Vagina (tissue), 2 donors: Measurements from ENCODE around the gene ANXA11. TPM values are rescaled to one million over a fixed set of nuclear protein-coding genes. Genes with fewer than 3 reads are reported as not detected.
"Not testable (repeated sequence)": the region's sequence is repeated elsewhere in the genome, so short reads cannot be mapped to it uniquely, and the experiment has no call there.

Experiments used
- DNase-seq, 2 donors: peaks; one replicate each; pipeline ENCODE4 v3.0.0-alpha.2; 2017; ENCODE audit errors: extremely low spot score in 2 of 2
- H3K27ac ChIP-seq: fragments of 200-600 bp; sonication (generic); one replicate; pipeline ENCODE4 v1.5.1; 2019
- H3K27me3 ChIP-seq: fragments of 200-600 bp; sonication (generic); one replicate; pipeline ENCODE4 v1.5.1; 2019
- H3K36me3 ChIP-seq, 2 donors: fragments of 200-600 bp; sonication (generic); one replicate each; pipeline ENCODE4 v1.5.1; 2017 to 2019
- H3K4me1 ChIP-seq: fragments of 200-600 bp; sonication (generic); one replicate; pipeline ENCODE4 v1.5.1; 2019
- H3K4me3 ChIP-seq, 2 donors: fragments of 200-600 bp; sonication (generic); 1 replicate in 1 of 2; 2 replicates in 1 of 2; pipeline ENCODE4 v1.5.1; 2016 to 2019
- H3K9me3 ChIP-seq: fragments of 200-600 bp; sonication (generic); one replicate; pipeline ENCODE4 v1.5.1; 2019
- CTCF ChIP-seq, 3 experiments: fragments of 450-650 bp in 2 of 3; fragments of 200-600 bp in 1 of 3; sonication (generic) in 1 of 3; IDR thresholded peaks; one replicate each; pipeline ENCODE4 v1.5.1; 2017 to 2019; ENCODE audit warnings: antibody characterized with exemption in 3 of 3, mild to moderate bottlenecking in 2 of 3, moderate library complexity in 2 of 3
- POLR2A ChIP-seq, 2 donors: fragments of 450-650 bp; IDR thresholded peaks; one replicate each; pipeline ENCODE4 v1.6.1; 2017; ENCODE audit warnings: antibody characterized with exemption in 2 of 2, mild to moderate bottlenecking in 2 of 2, moderate library complexity in 2 of 2
- POLR2AphosphoS5 ChIP-seq, 2 donors: sonication (generic); formaldehyde crosslinking; IDR thresholded peaks; one replicate each; pipeline ENCODE4 v1.9.0; 2017; ENCODE audit warnings: antibody characterized with exemption in 2 of 2, mild to moderate bottlenecking in 2 of 2, low read depth in 1 of 2; ENCODE audit not compliant: insufficient read depth in 1 of 2
- intact Hi-C: fragments of 100-400 bp; cut with DNase I; formaldehyde crosslinking; loops from one replicate; pipeline ENCODE4 v1.15.1; 2023
- total RNA-seq: library from RNA; depleted of rRNA; stranded (reverse); fragments of >200 nt; gene quantifications from one replicate; pipeline ENCODE4 v1.2.3, GENCODE V29; 2016

The ANXA11 gene
- total RNA-seq, 1 donor from 2014 or later, result 101 TPM

- TF ChIP-seq POLR2AphosphoS5 (IDR thresholded peaks at IDR 0.05; ENCODE audit: insufficient read depth in 1 of 2, low read depth in 1 of 2), result no peak
- TF ChIP-seq POLR2A (IDR thresholded peaks at IDR 0.05), result no peak
- TF ChIP-seq CTCF (IDR thresholded peaks at IDR 0.05), result no peak
- H3K4me1 ChIP-seq, result peaks cover 86% of the 10 kb centered on the region
- intact Hi-C loops, result loop anchor here (5.0 kb wide), 2 partner anchors 42 to 62 kb away; no protein-coding TSS in a partner anchor
- H3K9me3 ChIP-seq, result no peaks in the 10 kb centered on the region
- H3K27me3 ChIP-seq, result no peaks in the 10 kb centered on the region
- no peak for DNase-seq
- peak overlapping the region; percentile 98 for H3K27ac ChIP-seq
- no peaks in the 10 kb centered on the region for H3K36me3 ChIP-seq
- peak overlapping the region; percentile 90 to 98 for H3K4me3 ChIP-seq
These were observed 1.3 kb downstream of the ANXA11 start for GRCh38 chr10:80203835-80204676.

GRCh38 chr10:80202934-80203834 is 2.2 kb downstream of the ANXA11 start:
- intact Hi-C loops, result loop anchor here (5.0 kb wide), 2 partner anchors 41 to 61 kb away; no protein-coding TSS in a partner anchor
- peaks cover 89% of the 10 kb centered on the region for H3K4me1 ChIP-seq
- peak overlapping the region; percentile 98 for H3K27ac ChIP-seq
- H3K4me3 ChIP-seq, result peak overlapping the region; percentile 90 to 98
- H3K27me3 ChIP-seq, result no peaks in the 10 kb centered on the region
- H3K36me3 ChIP-seq, result no peaks in the 10 kb centered on the region
- no peaks in the 10 kb centered on the region for H3K9me3 ChIP-seq
- TF ChIP-seq POLR2AphosphoS5 (IDR thresholded peaks at IDR 0.05; ENCODE audit: insufficient read depth in 1 of 2, low read depth in 1 of 2) (peak; percentile 31 to 61), POLR2A (IDR thresholded peaks at IDR 0.05) (peak in 1 of 2 donors; percentile 6), CTCF (IDR thresholded peaks at IDR 0.05) (no peak)
- no peak for DNase-seq

GRCh38 chr10:80202530-80202929 is 2.8 kb downstream of the ANXA11 start:
- Histone ChIP-seq H3K27ac (peak overlapping the region; percentile 98), H3K4me1 (peaks cover 89% of the 10 kb centered on the region)
- intact Hi-C loops, result loop anchor here (5.0 kb wide), 2 partner anchors 40 to 60 kb away; no protein-coding TSS in a partner anchor
- DNase-seq, H3K4me3 ChIP-seq, H3K36me3 ChIP-seq, H3K27me3 ChIP-seq, H3K9me3 ChIP-seq: not testable (repeated sequence)

- Histone ChIP-seq H3K27ac (peak overlapping the region; percentile 98), H3K4me1 (peaks cover 91% of the 10 kb centered on the region), H3K4me3 (no peak overlapping the region), H3K9me3 (no peaks in the 10 kb centered on the region), H3K27me3 (no peaks in the 10 kb centered on the region), H3K36me3 (no peaks in the 10 kb centered on the region)
- no peak for DNase-seq
- TF ChIP-seq POLR2AphosphoS5 (IDR thresholded peaks at IDR 0.05; ENCODE audit: insufficient read depth in 1 of 2, low read depth in 1 of 2), result no peak
- intact Hi-C loops, result loop anchor here (5.0 kb wide), 2 partner anchors 39 to 59 kb away; no protein-coding TSS in a partner anchor
These were observed 3.7 kb downstream of the ANXA11 start for GRCh38 chr10:80201608-80202141.

GRCh38 chr10:80200687-80201086 is 4.7 kb downstream of the ANXA11 start:
- intact Hi-C loops, result loop anchor here (5.0 kb wide), 2 partner anchors 38 to 58 kb away; no protein-coding TSS in a partner anchor
- H3K27me3 ChIP-seq, result no peaks in the 10 kb centered on the region
- peaks cover 91% of the 10 kb centered on the region for H3K4me1 ChIP-seq

More at GRCh38 chr10:80200687-80201086, 4.7 kb downstream of the ANXA11 start:
- Histone ChIP-seq H3K4me3 (no peak overlapping the region), H3K9me3 (no peaks in the 10 kb centered on the region), H3K27ac (peak overlapping the region; percentile 98), H3K36me3 (no peaks in the 10 kb centered on the region)
- TF ChIP-seq CTCF (IDR thresholded peaks at IDR 0.05) (no peak), POLR2AphosphoS5 (IDR thresholded peaks at IDR 0.05; ENCODE audit: insufficient read depth in 1 of 2, low read depth in 1 of 2) (no peak), POLR2A (IDR thresholded peaks at IDR 0.05) (no peak)
- no peak for DNase-seq
